ENCODE measurements around the gene EVPL. TPM values are rescaled to one million over a fixed set of nuclear protein-coding genes. Genes with fewer than 3 reads are reported as not detected.
"Not testable (repeated sequence)": the region's sequence is repeated elsewhere in the genome, so short reads cannot be mapped to it uniquely, and the experiment has no call there.

Gene EVPL
- polyA plus RNA-seq, 4 donors: 10.7 to 66.4 (median 41.9) TPM

GRCh38 chr17:75976175-75976848 is 50.8 kb downstream of the EVPL start:
- FAIRE-seq (no peak), DNase-seq (peak; percentile 86 to 96)
- 15 to 41% (median 30%) methylated on average over 9 of the region's 9 CpGs for WGBS, 3 donors
- Histone ChIP-seq H3K27me3 (ENCODE audit: control insufficient read depth in 3 of 3, insufficient read depth in 3 of 3, low read length in 3 of 3) (no peaks in the 10 kb centered on the region), H3K27ac (ENCODE audit: low read depth in 1 of 3, low read length in 2 of 3) (peak overlapping the region; percentile 59 to 92 (median 66)), H3K4me1 (ENCODE audit: control insufficient read depth in 3 of 3, insufficient read depth in 2 of 3, low read depth in 1 of 3, low read length in 2 of 3) (peaks cover 2 to 37% (median 3%) of the 10 kb centered on the region in 3 donors), H3K9me3 (ENCODE audit: control insufficient read depth in 2 of 2, insufficient read depth in 1 of 2, low read depth in 1 of 2, low read length in 1 of 2) (no peaks in the 10 kb centered on the region), H3K36me3 (ENCODE audit: control insufficient read depth in 3 of 3, insufficient read depth in 2 of 3, low read depth in 1 of 3, low read length in 3 of 3) (peaks cover 0 to 31% (median 9%) of the 10 kb centered on the region in 3 donors), H3K4me3 (ENCODE audit: low read depth in 1 of 3, low read length in 3 of 3) (peak overlapping the region in 2 of 3 donors; percentile 44 to 69)

DNA sequence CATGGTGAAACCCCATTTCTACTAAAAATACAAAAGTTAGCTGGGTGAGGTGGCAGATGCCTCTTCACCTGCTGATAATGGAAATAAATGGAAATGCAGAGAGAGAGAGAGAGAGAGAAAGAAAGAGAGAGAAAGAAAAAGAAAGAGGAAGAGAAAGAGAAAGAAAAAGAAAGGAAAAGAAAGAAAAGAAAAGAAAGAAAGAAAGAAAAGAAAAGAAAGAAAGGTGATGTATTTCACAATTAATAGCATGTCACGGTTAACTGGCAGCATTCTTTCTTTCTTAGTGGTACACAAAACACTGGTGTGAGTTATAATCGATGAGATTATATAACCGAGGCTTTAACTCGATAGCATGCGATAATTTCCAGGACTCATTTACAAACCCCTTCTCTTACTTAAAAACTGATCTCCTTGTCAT is 51.3 kb downstream of the EVPL start:
- Histone ChIP-seq H3K27me3 (ENCODE audit: control insufficient read depth in 3 of 3, insufficient read depth in 3 of 3, low read length in 3 of 3) (no peaks in the 10 kb centered on the region), H3K9me3 (ENCODE audit: control insufficient read depth in 2 of 2, insufficient read depth in 1 of 2, low read depth in 1 of 2, low read length in 1 of 2) (no peaks in the 10 kb centered on the region), H3K4me1 (ENCODE audit: control insufficient read depth in 3 of 3, insufficient read depth in 2 of 3, low read depth in 1 of 3, low read length in 2 of 3) (peaks cover 2 to 33% (median 3%) of the 10 kb centered on the region in 3 donors), H3K36me3 (ENCODE audit: control insufficient read depth in 3 of 3, insufficient read depth in 2 of 3, low read depth in 1 of 3, low read length in 3 of 3) (peaks cover 0 to 36% (median 10%) of the 10 kb centered on the region in 3 donors), H3K27ac (ENCODE audit: low read depth in 1 of 3, low read length in 2 of 3) (peak overlapping the region; percentile 70 to 92 (median 72)), H3K4me3 (ENCODE audit: low read depth in 1 of 3, low read length in 3 of 3) (peak overlapping the region in 2 of 3 donors; percentile 14 to 44)
- FAIRE-seq (no peak), DNase-seq (no peak)
- WGBS, 3 donors: 16 to 50% (median 45%) methylated on average over 5 of the region's 5 CpGs

DNA sequence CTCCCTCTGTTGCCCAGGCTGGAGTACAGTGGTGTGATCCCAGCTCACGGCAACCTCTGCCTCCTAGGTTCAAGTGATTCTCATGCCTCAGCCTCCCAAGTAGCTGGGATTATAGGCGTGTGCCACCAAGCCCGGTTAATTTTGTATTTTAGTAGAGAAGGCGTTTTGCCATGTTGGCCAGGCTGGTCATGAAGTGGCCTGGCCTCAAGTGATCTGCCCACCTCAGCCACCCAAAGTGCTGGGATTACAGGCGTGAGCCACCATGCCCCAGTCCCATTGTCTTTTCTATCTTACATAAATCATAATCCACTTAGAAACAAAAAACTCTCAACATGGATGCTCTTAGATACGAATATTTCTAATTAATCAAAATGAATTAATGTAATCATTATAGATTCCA is 51.9 kb downstream of the EVPL start:
- not testable (repeated sequence) for H3K9me3 ChIP-seq (ENCODE audit: control insufficient read depth in 2 of 2, insufficient read depth in 1 of 2, low read depth in 1 of 2, low read length in 1 of 2); FAIRE-seq; DNase-seq; H3K27me3 ChIP-seq (ENCODE audit: control insufficient read depth in 3 of 3, insufficient read depth in 3 of 3, low read length in 3 of 3)
- Histone ChIP-seq H3K36me3 (ENCODE audit: control insufficient read depth in 3 of 3, insufficient read depth in 2 of 3, low read depth in 1 of 3, low read length in 3 of 3) (peaks cover 0 to 38% (median 10%) of the 10 kb centered on the region in 3 donors), H3K4me1 (ENCODE audit: control insufficient read depth in 3 of 3, insufficient read depth in 2 of 3, low read depth in 1 of 3, low read length in 2 of 3) (peaks cover 2 to 30% (median 3%) of the 10 kb centered on the region in 3 donors), H3K27ac (ENCODE audit: low read depth in 1 of 3, low read length in 2 of 3) (peak overlapping the region; percentile 27 to 92 (median 72)), H3K4me3 (ENCODE audit: low read depth in 1 of 3, low read length in 3 of 3) (peak overlapping the region in 2 of 3 donors; percentile 14 to 44)
- WGBS, 3 donors: 80 to 94% (median 82%) methylated on average over 6 of the region's 6 CpGs

- Histone ChIP-seq H3K27me3 (ENCODE audit: control insufficient read depth in 3 of 3, insufficient read depth in 3 of 3, low read length in 3 of 3) (no peaks in the 10 kb centered on the region), H3K4me1 (ENCODE audit: control insufficient read depth in 3 of 3, insufficient read depth in 2 of 3, low read depth in 1 of 3, low read length in 2 of 3) (peaks cover 2 to 13% (median 3%) of the 10 kb centered on the region in 3 donors), H3K9me3 (ENCODE audit: control insufficient read depth in 2 of 2, insufficient read depth in 1 of 2, low read depth in 1 of 2, low read length in 1 of 2) (no peaks in the 10 kb centered on the region), H3K27ac (ENCODE audit: low read depth in 1 of 3, low read length in 2 of 3) (peak overlapping the region in 2 of 3 donors; percentile 25 to 52), H3K4me3 (ENCODE audit: low read depth in 1 of 3, low read length in 3 of 3) (no peak overlapping the region), H3K36me3 (ENCODE audit: control insufficient read depth in 3 of 3, insufficient read depth in 2 of 3, low read depth in 1 of 3, low read length in 3 of 3) (peaks cover 0 to 67% (median 15%) of the 10 kb centered on the region in 3 donors)
- DNase-seq: no peak
- no peak for FAIRE-seq
- 84 to 85% (median 85%) methylated on average over 7 of the region's 7 CpGs for WGBS, 3 donors
These were observed 56.5 kb downstream of the EVPL start for GRCh38 chr17:75970626-75971025.

GRCh38 chr17:75970011-75970523 is 57.0 kb downstream of the EVPL start:
- DNase-seq (no peak), FAIRE-seq (no peak)
- Histone ChIP-seq H3K27me3 (ENCODE audit: control insufficient read depth in 3 of 3, insufficient read depth in 3 of 3, low read length in 3 of 3) (no peaks in the 10 kb centered on the region), H3K9me3 (ENCODE audit: control insufficient read depth in 2 of 2, insufficient read depth in 1 of 2, low read depth in 1 of 2, low read length in 1 of 2) (no peaks in the 10 kb centered on the region), H3K4me1 (ENCODE audit: control insufficient read depth in 3 of 3, insufficient read depth in 2 of 3, low read depth in 1 of 3, low read length in 2 of 3) (peaks cover 2 to 8% (median 3%) of the 10 kb centered on the region in 3 donors), H3K4me3 (ENCODE audit: low read depth in 1 of 3, low read length in 3 of 3) (no peak overlapping the region), H3K27ac (ENCODE audit: low read depth in 1 of 3, low read length in 2 of 3) (peak overlapping the region in 2 of 3 donors; percentile 25 to 52), H3K36me3 (ENCODE audit: control insufficient read depth in 3 of 3, insufficient read depth in 2 of 3, low read depth in 1 of 3, low read length in 3 of 3) (peaks cover 0 to 65% (median 15%) of the 10 kb centered on the region in 3 donors)
- 43 to 52% (median 45%) methylated on average over 4 of the region's 4 CpGs for WGBS, 3 donors

GRCh38 chr17:75969044-75969443 is 58.1 kb downstream of the EVPL start:
- H3K27me3 ChIP-seq (ENCODE audit: control insufficient read depth in 3 of 3, insufficient read depth in 3 of 3, low read length in 3 of 3); H3K4me1 ChIP-seq (ENCODE audit: control insufficient read depth in 3 of 3, insufficient read depth in 2 of 3, low read depth in 1 of 3, low read length in 2 of 3); H3K27ac ChIP-seq (ENCODE audit: low read depth in 1 of 3, low read length in 2 of 3); FAIRE-seq; H3K4me3 ChIP-seq (ENCODE audit: low read depth in 1 of 3, low read length in 3 of 3); H3K9me3 ChIP-seq (ENCODE audit: control insufficient read depth in 2 of 2, insufficient read depth in 1 of 2, low read depth in 1 of 2, low read length in 1 of 2); DNase-seq: not testable (repeated sequence)
- H3K36me3 ChIP-seq (ENCODE audit: control insufficient read depth in 3 of 3, insufficient read depth in 2 of 3, low read depth in 1 of 3, low read length in 3 of 3): peaks cover 0 to 60% (median 17%) of the 10 kb centered on the region in 3 donors
- WGBS, 3 donors: 91 to 96% (median 94%) methylated on average over 10 of the region's 10 CpGs

DNA sequence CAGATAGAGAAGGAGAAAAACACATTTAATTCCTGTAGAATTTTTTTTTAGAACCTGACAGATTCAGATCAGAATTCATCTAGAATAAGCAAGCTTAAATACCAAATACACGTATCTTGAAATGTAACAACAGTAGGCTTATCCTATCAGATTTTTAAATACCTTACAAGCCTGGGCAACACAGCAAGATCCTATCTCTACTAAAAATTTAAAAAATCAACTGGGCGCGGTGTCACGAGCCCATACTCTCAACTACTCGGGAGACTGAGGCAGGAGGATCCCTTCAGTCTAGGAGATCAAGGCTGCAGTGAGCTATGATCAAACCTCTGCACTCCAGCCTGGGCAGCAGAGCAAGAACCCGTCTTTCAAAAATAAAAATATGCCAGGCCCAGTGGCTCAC is 61.6 kb downstream of the EVPL start:
- no peaks in the 10 kb centered on the region for H3K9me3 ChIP-seq (ENCODE audit: control insufficient read depth in 2 of 2, insufficient read depth in 1 of 2, low read depth in 1 of 2, low read length in 1 of 2)
- H3K27ac ChIP-seq (ENCODE audit: low read depth in 1 of 3, low read length in 2 of 3): no peak overlapping the region
- FAIRE-seq (no peak), DNase-seq (no peak)
- peaks cover 0 to 6% (median 2%) of the 10 kb centered on the region in 3 donors for H3K4me1 ChIP-seq (ENCODE audit: control insufficient read depth in 3 of 3, insufficient read depth in 2 of 3, low read depth in 1 of 3, low read length in 2 of 3)
- 95 to 96% (median 96%) methylated on average over 6 of the region's 6 CpGs for WGBS, 3 donors
- H3K36me3 ChIP-seq (ENCODE audit: control insufficient read depth in 3 of 3, insufficient read depth in 2 of 3, low read depth in 1 of 3, low read length in 3 of 3): peaks cover 0 to 56% (median 10%) of the 10 kb centered on the region in 3 donors
- no peak overlapping the region for H3K4me3 ChIP-seq (ENCODE audit: low read depth in 1 of 3, low read length in 3 of 3)
- no peaks in the 10 kb centered on the region for H3K27me3 ChIP-seq (ENCODE audit: control insufficient read depth in 3 of 3, insufficient read depth in 3 of 3, low read length in 3 of 3)

DNA sequence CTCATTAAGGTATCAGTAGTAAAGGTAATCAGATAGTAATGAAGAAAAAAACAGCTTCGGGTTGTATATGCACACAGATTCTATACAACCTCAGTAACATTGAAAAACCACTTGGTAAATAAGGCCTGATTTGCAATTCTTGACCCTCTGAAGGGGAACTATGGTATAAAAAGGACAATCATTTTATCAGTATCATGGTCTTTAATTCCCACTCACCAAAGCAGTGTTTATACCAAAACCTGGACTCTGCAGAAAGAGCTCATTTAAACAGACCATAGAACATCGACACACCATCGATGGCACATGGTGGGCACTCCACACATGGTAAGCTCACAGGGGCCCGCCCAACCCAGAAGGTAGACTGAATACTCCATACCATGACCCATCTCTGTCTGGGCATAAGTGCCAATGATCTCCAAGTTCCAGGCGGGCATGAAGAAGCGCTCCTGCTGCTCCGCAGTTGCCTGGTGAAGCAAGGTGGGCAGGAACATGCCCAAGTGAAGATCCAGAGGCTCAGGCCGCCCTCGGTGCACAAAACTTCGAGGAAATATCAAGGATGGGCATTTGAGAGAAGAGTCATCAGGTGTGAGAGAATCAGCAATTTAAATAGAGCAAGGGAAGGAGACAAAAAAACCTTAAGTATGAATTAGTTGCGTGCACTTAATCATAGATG is 67.1 kb downstream of the EVPL start:
- H3K36me3 ChIP-seq (ENCODE audit: control insufficient read depth in 3 of 3, insufficient read depth in 2 of 3, low read depth in 1 of 3, low read length in 3 of 3): peaks cover 4 to 38% (median 14%) of the 10 kb centered on the region in 3 donors

More for the DNA sequence above, 67.1 kb downstream of the EVPL start:
- no peaks in the 10 kb centered on the region for H3K27me3 ChIP-seq (ENCODE audit: control insufficient read depth in 3 of 3, insufficient read depth in 3 of 3, low read length in 3 of 3)
- peak overlapping the region in 1 of 3 donors; percentile 68 for H3K27ac ChIP-seq (ENCODE audit: low read depth in 1 of 3, low read length in 2 of 3)
- FAIRE-seq (no peak), DNase-seq (no peak)
- 70 to 90% (median 79%) methylated on average over 11 of the region's 11 CpGs for WGBS, 3 donors
- H3K4me1 ChIP-seq (ENCODE audit: control insufficient read depth in 3 of 3, insufficient read depth in 2 of 3, low read depth in 1 of 3, low read length in 2 of 3): peaks cover 0 to 16% (median 5%) of the 10 kb centered on the region in 3 donors
- no peaks in the 10 kb centered on the region for H3K9me3 ChIP-seq (ENCODE audit: control insufficient read depth in 2 of 2, insufficient read depth in 1 of 2, low read depth in 1 of 2, low read length in 1 of 2)
- no peak overlapping the region for H3K4me3 ChIP-seq (ENCODE audit: low read depth in 1 of 3, low read length in 3 of 3)
